HG03095 (cell line): ENCODE data around the gene BATF.

Source experiments
- ATAC-seq: cut with Tn5 transposase; IDR thresholded peaks from one replicate; pipeline ENCODE4 v1.9.1; 2021; ENCODE audit warnings: moderate library complexity; ENCODE audit not compliant: unreplicated experiment

Gene BATF

DNA sequence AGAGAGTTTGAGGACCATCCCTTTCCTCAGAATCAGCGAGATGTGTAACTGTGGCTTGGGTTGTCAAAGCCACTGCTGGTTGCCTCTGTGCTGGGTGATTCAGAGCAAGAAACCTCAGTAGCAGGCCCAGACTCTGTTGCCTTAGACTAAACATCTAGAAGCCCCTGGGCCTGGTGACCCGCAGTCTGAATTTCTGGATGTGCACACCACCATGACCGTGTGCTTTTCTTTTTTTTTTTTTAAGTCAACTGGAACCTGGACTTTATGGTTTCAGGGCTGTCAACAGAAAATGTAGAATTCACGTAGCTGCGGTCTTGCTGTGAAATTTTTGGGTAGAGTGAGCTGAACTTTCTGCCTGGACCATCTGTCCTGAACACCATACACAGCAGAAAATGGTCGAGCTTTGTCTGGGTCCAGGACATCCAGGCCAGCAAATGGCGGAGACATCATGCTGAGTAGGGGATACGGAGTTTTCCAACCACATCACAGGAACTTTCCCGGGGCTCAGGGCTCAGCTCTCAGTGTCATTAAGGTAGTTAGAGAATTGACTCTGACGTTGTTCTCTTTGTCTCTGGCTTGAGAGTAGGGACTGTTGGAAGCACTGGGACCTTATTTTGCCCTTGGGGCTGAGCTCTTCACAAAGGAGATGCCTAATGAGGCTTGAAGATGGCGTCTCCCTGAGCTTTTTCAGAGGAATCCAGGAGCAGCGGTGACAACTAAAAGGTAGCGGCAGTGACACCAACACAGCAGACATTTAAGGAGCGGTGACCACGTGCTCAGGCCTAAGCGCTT lies 23.0 kb upstream of the BATF start:
- ATAC-seq, result peak; percentile 50

DNA sequence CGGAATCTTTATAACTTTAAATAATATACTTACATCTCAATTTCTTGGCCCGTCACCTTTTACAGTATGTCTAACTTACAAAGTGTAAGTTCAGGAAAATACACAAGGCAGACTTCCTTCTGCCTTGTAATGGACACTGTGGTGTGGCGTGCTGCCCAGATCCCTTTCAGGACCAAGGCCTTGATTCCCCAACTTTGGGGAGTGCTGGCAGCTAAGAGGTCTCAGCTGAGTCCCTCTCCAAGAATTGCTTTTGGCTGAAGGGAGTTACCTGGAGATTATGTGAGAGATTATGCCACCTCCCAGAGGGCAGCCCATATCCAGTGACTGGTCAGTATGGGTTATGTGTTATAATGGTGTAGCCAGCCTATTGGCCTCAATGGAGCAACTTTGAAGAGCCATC lies 21.2 kb upstream of the BATF start:
- no peak for ATAC-seq

DNA sequence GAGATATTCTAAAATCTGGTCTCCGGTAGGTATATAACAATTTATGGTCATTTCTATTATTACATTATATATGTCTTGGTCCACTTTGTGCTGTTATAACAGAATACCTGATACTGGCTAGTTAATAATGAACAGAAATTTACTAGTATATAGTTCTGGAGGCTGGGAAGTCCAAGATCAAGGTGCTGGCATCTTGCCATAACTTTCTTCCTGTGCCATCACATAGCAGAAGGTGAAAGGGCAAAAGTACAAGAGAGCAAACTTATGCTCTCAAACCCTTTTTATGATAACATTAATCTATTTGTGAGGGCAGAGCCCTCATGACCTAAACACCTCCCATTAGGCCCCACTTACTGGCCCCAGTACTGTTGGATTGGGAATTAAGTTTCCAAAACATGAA lies 17.9 kb upstream of the BATF start:
- no peak for ATAC-seq

DNA sequence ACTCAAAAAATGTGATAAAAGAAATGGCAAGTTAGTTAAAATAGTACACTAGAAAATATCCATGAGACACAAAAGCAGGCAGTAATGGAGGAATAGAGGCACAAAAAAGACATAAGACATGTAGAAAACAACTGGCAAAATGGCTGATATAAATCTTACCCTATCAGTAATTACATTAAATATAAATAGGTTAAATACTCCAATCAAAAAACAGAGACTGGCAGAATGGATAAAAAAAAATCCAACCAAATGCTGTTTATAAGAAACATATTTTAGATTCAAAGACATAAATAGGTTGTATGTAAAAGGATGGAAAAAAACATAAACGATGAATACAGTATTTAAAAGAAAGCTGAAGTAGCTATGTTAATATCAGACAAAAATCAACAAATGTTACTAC lies 15.3 kb upstream of the BATF start:
- ATAC-seq, result no peak

DNA sequence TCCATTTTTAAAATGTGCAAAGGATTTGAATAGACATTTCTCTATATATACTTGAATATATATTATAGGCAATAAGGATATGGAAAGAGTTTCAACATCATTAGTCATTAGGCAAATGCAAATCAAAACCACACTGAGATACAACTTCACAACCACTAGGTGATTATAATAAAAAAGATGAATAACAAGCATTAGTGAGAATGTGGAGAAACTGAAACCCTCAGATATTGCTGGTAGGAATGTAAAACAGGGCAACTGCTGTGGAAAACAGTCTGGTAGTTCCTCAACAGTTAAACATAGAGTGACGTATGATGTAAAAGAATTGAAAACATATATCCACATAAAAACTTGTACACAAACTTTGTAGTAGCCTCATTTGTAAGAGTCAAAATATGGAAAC lies 11.7 kb upstream of the BATF start:
- ATAC-seq, result no peak

DNA sequence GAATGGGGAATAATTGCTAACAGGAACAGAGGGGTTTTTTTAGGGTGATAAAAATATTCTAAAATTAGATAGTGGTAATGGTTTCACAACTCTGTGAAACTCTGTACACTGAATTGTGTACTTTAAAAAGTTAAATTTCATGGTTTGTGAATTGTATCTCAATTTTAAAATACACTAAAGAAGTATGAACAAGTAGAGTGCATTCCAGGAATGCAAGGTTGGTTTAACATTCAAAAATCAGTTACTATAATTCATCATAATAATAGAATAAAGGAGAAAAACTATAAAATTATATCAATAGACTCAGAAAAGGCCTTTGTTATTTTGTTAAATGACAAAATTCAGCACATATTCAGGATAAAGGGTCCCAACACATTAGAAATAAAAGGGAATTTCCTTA lies 11.1 kb upstream of the BATF start:
- no peak for ATAC-seq

DNA sequence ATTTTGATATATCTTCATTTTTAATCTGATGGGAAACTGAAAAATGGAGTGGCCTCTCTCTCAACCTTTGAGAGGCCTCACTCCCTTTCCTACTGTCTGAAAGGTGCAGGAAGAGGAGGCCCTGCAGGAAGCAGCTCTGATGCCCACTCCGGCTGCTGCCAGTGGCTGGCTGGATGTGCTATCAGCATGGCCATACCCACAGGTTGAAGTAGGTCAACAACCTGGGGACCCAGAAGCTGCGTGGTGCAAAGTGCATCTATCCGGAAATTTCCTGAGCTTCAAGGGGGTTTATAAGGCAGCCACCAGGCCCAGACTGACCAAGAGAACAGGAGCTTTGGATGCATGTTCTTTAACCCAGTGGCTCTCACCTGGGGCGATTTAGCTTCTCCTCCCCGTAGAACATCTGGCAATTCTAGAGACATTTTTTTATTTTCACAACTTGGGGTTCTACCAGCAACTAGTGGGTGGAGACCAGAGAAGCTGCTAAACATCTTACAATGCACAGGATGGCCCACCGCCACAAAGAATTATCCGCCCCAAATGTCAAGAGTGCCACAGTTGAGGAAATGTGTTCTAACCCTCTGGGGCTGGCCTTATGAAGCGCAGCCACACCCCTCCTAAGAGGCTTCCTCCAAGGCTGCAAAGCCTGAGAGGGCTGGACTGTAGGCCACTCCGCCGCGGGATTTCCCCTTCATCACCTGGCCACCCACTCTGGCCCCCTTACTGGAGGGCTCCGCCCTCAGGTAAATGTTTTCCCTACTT lies 8.2 kb upstream of the BATF start:
- peak; percentile 35 for ATAC-seq

DNA sequence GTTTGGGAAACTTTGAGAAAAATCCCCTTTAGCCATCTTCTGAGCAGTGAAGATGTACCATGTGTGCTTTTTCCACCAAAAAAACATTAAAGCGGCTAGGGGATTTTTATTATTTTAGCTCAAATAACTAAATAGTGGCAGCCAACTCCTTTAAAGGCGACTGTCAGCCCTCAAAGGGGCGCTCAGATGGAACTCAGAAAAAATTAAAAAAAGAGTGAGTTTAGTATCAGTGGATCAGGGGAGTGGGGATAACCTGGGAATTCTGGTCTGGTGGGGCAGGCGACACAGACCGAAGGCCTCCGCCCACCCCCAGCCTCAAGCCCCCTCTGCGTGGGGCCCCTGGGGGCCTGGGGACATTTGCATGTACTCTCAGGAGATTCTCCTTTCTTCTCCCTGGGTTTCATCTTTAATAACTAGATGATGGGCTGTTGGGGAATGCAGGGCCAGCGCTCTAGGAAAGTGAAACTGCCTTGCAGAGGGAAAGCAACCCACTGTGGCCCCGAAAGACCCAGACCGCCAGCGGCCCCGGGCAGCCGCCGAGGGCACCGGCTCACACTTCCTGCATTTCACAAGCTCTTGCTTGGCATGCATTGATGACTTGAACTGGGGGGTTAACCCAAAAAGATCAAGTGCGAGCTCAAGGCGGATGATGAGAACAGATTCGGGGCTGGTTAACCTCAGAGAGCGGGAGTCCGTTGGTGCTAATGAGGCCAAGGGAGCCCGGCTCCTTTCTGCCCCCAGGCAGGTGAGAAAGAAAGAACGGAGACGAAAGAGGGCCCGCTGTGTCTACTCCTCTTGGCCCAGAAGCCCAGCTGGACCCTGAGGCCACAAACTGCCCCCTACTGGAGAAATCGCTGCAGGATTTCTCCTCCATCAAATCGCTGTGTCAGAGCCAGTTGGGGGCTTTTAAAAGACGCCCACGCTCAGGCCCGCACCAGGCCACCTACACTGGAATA lies 7.3 kb upstream of the BATF start:
- ATAC-seq, result peak; percentile 37

DNA sequence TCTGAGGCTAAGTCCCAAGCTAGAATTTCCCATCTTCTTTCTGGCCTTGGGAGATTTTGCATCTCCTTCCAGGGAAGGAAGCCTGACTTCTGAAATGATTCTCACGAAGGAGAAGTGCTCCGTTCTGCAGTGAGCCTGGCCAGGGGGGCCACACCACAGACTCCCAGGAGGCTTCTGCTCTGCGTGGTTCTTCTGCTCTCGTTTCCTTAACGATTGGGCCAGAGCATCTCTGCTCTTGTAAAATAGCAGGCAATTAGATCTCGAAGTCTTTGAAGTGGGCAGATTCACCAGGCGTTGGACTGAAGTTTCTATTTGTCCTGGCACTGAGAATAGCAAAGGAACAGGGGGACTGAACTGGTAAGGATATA lies 6.7 kb upstream of the BATF start:
- ATAC-seq, result peak; percentile 36

DNA sequence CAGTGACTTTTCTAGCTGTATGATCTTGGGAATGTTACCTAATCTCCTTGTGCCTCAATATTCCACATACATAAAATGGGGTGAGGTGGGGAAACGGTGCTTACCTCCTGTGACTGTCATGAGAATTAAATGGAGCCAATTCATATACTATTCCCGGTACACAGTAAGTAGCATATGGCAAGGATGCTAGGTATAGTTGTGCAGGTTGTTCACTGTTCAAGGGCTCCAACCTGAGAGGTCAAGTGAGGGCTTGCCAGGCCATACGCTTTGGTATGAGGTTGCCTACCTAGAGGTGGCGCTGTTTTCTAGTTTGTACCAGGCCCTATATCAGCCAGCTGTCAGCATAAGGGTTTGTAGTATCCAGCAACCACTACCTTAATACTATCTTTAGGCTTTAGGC lies 3.6 kb upstream of the BATF start:
- ATAC-seq, result no peak

DNA sequence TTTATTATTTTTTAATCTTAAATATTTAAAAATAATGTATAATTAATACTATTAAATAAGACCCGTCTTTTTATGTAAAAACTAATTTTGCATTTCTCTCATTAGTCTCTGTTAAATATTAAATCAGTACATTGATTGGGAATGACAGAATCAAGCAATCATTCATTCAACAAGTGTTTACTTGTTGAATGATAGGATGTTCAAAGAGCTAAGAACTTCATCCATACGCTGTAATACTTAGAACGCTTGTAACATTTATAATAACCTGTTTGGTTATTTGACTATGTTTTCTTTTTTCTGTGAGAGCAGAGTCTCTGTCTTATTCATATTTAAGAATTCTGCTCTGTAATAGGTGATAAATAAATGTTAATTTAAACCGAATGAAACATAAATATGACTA lies 2.9 kb upstream of the BATF start:
- no peak for ATAC-seq

DNA sequence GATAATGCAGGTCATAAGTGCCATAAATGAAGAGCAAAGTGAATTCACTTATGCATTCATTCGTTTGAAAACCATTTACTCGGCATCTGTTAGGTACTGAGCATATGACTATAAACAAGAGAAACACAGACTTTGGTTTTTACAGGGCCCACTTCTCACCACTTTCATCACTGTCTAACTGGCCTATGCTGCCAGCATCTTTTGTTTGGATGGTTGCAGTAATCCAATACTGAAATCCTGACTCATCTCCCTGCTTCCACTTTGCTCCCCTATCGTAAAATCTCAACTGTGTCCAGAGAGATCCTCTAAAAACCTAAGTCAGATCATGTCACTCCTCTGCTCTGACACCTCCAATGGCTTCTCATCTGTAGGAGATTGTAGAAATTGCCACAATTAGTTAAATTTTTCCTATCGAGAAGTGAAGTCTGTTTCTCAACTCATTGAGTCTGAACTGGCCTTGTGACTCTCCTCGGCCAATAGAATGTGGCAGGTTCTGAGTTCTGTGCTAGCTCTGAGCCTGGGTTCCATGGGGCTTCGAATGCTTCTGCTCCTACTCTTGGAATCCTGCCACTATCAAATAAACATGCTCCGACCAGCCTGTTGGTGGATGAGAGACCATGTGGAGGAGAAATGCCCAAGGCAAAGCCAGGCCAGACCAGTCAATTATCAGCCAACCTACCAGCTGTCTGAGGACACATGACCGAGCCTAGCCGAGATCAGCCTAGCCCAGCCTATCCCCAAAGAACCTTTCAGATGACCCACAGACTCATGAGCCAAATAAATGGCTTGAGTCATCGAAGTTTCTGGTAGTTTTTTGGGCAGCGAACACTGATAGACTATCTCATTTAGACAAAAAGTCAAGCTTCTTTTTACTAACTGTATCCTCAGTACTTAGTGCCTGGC lies 2.2 kb upstream of the BATF start:
- no peak for ATAC-seq

DNA sequence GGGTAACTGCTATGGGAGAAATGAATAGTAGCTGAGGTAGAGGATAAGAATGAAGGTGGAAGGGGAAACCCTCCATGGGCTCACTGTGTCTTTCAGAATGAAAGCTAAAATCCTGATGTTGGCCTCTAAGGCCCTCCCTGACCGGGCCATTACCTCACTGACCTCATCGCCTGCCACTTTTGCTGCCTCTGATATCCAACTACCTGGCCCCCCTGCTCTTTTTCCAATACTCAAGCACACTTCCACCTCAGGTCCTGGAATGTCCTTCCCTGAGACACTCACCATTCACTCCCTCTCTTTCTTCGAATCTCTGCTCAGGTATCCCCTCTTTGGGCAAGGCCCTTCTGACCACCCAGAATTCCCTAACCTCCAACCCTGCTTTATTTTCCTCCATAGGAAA lies 1.4 kb upstream of the BATF start:
- no peak for ATAC-seq

DNA sequence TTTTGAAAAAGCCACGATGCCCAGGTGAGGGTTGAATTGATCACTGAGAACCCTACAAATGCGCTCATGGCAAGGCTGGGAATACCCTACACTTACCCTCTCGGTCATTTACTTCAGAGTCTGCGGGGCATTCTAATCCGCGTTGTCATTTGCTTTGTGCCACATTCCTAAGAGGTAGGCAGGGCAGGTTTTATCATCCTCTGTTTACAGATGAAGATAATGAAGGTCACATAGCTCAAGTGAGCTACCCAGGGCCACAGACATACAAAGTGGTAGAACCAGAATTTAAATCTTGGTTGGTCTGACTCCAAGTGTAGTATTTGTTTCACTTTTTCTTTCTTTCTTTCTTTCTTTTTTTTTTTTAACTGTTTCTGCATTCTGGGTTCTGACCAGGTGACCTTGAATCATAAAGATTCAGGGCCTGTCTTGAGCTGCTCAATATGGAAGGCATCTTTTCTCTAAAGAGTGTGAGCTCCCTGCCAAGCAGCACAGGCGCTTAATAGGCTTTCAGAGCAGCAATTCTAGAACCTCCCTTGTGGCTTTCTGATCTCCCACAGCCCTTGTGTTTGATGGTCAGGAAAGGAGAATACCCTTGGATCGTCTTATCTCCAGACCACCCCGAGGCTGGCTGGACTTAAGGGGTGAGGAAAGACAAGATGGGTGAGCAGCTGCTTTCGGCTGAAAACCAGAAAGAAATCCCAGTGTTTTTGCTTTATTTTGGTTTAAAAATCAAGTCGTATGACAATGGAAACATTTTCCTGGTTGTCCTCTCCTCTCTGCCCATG lies 662 bp upstream of the BATF start:
- no peak for ATAC-seq

DNA sequence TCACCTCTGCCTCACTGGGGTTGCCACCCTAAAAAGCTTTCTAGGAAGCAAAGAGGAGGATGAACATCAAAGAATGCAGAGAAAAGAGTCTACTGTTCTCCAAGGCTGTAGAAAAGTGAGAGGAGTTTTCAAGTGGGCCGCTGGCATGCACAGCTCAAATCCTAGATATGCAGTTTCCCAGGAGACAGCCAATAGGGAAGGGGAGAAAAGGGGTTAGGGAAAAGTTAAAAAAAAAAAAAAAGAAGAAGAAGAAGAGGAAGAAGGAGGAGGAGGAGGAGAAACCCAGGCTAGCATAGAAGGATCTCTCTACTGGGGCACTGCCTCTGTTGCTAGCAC lies 682 bp downstream of the BATF start:
- ATAC-seq, result no peak

DNA sequence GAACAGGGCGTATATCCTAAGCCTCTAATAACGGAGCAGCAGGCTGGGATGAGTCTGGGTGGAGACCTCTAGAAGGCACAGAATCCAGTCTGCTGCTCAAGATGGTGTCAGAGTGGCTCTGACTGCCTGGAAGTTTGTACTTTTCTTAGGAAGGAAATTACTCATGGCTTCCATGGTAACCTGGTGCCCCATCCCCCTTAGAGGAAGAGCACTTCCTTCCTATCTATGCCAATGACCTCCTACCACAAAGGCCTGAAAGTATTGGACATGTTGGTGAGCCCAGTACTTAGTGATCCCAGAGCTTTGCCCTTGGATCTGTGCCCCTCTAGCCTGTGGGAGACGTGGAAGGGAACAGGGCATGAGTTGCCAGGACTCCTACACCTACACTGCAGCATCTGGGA lies 1.5 kb downstream of the BATF start:
- no peak for ATAC-seq

DNA sequence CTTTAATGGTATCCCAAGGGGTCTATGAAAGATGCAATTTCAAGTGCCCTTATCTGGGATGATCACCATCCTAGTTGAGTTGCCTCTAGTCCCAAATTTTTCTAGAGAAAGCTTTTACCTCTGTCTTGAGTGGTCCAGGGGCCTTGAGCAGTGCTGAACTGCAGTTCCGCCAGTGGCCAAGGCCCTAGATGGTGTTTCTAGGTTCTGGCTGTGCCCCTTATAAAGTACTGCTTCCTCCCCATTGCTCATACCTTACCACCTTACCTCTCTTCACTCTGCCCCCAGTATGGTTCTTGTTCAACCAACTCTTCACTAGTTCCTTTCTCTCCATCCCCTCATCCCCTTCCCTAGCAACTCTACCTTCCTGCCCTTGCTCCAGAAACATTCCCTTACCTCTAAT lies 3.7 kb downstream of the BATF start:
- no peak for ATAC-seq

DNA sequence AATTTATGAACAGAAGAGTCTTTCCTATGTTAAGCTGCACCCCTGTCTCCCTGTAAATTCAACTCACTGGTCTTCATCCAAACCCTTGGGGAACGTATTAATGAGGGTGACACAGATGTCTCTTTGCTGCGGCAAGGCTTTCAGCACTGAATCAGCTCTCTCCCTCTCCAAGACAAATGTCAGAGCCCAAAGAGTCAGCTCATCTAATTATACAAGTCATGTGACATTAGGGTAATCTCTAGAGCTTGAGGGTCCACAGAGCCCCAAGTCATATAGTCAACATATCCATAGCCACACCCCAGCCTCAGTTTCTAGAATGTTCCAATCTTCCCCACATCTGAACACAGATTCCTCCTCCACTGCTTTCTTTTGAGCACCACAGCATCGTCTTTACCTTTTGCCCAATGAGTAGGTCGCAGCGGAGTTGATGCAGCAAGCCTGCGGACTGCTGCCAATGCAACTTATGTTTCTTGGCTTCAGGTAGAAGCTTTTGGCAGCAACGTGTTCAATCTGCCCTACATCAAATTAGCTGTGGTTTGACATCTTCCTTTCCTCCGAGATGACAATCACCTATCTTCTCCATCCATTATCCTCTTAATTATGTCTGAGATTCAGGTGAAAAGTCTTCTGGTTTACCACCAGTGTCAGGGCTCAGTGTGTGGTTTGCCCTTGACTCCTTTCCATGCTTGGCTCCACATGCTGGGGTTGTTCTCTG lies 5.3 kb downstream of the BATF start:
- ATAC-seq, result no peak

DNA sequence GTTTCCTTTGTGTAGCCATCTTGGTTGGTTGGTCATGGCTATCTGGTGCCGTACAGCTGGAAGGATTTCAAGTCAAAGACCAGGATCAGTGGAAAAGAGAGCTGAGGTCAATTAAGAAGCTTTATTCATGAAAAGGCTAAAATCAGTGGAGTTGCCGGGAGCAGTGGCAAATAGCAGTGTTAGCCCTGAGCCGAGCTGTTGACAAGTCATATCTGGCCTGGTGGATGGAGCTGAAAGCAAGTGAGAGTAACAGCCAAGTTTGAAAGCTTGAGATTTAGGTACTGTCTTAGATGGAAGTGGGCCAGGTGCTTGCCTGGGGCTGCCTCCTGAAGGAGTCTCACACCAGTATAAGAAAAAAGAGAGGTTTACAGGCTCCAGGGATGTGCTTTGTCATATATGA lies 9.0 kb downstream of the BATF start:
- no peak for ATAC-seq
